Stimulated activated CD4-positive, alpha-beta T cell treated with anti-CD3 and anti-CD28 coated beads, TNF-alpha, amount 100 ng/mL, for 48 hours (primary cell): ENCODE results near the gene PCBD2.
"Not testable (repeated sequence)": the region's sequence is repeated elsewhere in the genome, so short reads cannot be mapped to it uniquely, and the experiment has no call there.

Experiments used
- DNase-seq, 3 donors: peaks; one replicate each; pipeline ENCODE4 v3.0.0-alpha.2; 2020; ENCODE audit warnings: low read depth in 3 of 3

The PCBD2 gene

GRCh38 chr5:134904610-134905245, at the start of gene PCBD2:
Gene PCBD2, plus strand, starts transcription at chr5:134905131. Its CDS starts 9 bp downstream, at chr5:134905140.
- peak; percentile 85 to 91 (median 89) for DNase-seq

- DNase-seq = not testable (repeated sequence)
Measured at GRCh38 chr5:134856465-134856864, 48.5 kb upstream of the PCBD2 start.

- no peak for DNase-seq
Measured at GRCh38 chr5:134857401-134857800, 47.5 kb upstream of the PCBD2 start.

- DNase-seq = no peak
Measured at GRCh38 chr5:134864707-134865106, 40.2 kb upstream of the PCBD2 start.

- DNase-seq = no peak
Measured at GRCh38 chr5:134873494-134873893, 31.4 kb upstream of the PCBD2 start.

GRCh38 chr5:134873987-134874830, 30.7 kb upstream of the PCBD2 start, which contains the start of gene TXNDC15:
Gene TXNDC15, plus strand, starts transcription at chr5:134874371. Its CDS starts 57 bp downstream, at chr5:134874428.
- DNase-seq = peak; percentile 69 to 72 (median 69)

GRCh38 chr5:134874831-134875655, 29.9 kb upstream of the PCBD2 start:
- DNase-seq = peak; percentile 4 to 28 (median 12)

GRCh38 chr5:134877159-134877558, 27.8 kb upstream of the PCBD2 start:
- no peak for DNase-seq

GRCh38 chr5:134878403-134878802, 26.5 kb upstream of the PCBD2 start:
- no peak for DNase-seq

- DNase-seq = no peak
Measured at GRCh38 chr5:134879456-134879855, 25.5 kb upstream of the PCBD2 start.

- not testable (repeated sequence) for DNase-seq
Measured at GRCh38 chr5:134880937-134881336, 24.0 kb upstream of the PCBD2 start.

- DNase-seq = not testable (repeated sequence)
Measured at GRCh38 chr5:134881711-134882110, 23.2 kb upstream of the PCBD2 start.

- no peak for DNase-seq
Measured at GRCh38 chr5:134887593-134888159, 17.3 kb upstream of the PCBD2 start.

- no peak for DNase-seq
Measured at GRCh38 chr5:134889335-134889734, 15.6 kb upstream of the PCBD2 start.

GRCh38 chr5:134891473-134891872, 13.5 kb upstream of the PCBD2 start:
- DNase-seq = no peak

GRCh38 chr5:134892282-134892681, 12.6 kb upstream of the PCBD2 start:
- DNase-seq = no peak

- DNase-seq = no peak
Measured at GRCh38 chr5:134892926-134893325, 12.0 kb upstream of the PCBD2 start.

- DNase-seq = no peak
Measured at GRCh38 chr5:134893748-134894505, 11.0 kb upstream of the PCBD2 start.

- DNase-seq = no peak
Measured at GRCh38 chr5:134902071-134902801, 2.7 kb upstream of the PCBD2 start.
